ENCODE data around the gene CCDC178. TPM values are rescaled to one million over a fixed set of nuclear protein-coding genes. Genes with fewer than 3 reads are reported as not detected.

CCDC178 gene
- total RNA-seq, 2 experiments from 2014 or later, result not detected

DNA sequence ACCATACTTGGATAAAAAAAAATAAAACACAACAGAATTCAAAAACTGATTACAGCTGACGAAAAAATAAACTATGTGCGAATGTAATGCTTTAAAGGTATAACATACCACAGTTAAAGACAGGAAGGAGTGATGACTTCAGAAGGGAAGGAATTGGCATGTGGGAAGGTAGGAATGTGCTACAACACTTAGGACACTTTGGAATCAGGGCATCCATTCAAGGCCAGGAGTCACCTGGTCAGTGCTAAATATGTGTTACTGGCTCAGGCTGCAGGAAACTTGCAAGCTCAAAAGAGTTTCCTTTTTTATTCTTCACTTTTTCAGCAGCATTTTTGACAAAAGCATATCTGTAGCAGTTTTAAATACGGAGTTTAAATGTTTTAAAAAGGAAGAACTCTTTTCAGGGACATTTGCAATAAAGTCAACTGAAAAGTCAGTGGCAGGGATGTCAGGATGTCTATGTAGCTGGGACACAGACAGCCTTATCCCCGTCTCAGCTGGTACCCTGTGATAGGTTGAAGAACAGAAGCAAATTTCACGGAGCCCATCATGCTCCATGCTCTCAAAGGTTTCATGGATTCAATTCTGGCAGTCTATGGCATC, 529.7 kb downstream of the CCDC178 start:
- Mint-ChIP-seq H3K27ac (no peak overlapping the region), H3K36me3 (no peaks in the 10 kb centered on the region), H3K4me1 (ENCODE audit: low read depth) (no peaks in the 10 kb centered on the region), H3K27me3 (no peaks in the 10 kb centered on the region), H3K9me3 (peaks cover 5% of the 10 kb centered on the region), H3K4me3 (no peak overlapping the region)
- ChIA-PET POLR2A (no interaction called here), CTCF (no interaction called here)
- intact Hi-C loops (cut with micrococcal nuclease), result no loop called here
- no peak for DNase-seq

DNA sequence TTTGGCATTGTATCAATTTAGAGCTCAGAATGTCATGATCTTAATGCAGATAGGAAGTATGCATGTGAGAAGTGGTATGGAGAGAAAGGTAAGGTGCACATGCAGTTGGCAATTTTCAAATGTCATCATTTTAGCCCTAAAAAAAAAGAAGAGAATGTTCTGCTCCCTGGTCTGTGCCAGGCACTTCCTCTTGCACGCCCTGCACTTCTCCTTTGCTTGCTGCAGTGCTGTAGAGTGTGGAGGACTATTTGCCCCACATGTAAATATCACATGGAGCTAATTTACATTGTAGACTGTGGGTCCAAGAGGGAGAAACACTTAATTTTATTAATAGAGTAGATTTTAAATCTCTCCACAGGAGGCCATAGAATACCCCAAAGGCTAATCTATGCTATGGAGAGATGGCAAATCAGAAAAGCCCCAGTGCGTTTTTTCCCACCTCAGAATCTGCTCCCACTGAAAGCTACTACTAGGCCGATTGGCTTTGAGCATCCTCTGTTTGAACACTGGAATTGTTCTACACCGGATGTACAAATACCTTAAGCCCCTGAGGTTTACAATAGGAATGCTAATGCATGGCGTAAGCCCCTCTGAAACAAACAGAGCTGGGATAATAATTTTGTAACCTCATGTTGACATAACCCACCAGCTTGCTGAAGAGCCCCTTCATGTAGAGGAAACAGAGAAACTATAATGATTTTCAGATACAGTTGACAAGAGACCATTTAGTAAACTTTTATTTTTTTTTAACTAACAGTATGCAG, 530.5 kb downstream of the CCDC178 start:
- CTCF ChIA-PET, result no interaction called here
- Mint-ChIP-seq H3K4me3 (no peak overlapping the region), H3K27ac (no peak overlapping the region), H3K4me1 (ENCODE audit: low read depth) (no peaks in the 10 kb centered on the region), H3K27me3 (no peaks in the 10 kb centered on the region), H3K36me3 (no peaks in the 10 kb centered on the region), H3K9me3 (peaks cover 5% of the 10 kb centered on the region)
- POLR2A ChIA-PET, result no interaction called here
- intact Hi-C loops (cut with micrococcal nuclease), result no loop called here
- no peak for DNase-seq

DNA sequence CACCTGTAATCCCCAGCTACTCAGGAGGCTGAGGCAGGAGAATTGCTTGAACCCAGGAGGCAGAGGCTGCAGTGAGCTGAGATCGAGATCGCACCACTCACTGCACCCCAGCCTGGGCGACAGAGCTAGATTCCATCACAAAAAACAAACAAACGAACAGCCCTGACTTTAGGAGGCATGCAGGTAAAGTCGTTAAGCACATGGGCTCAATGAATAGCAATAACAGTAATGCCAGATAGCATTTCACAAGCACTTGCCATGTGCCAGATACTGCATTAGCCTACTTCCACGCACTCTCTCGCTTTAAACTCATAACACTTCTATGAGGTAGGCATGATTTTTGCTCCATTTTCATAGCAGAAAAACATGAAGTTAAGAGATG, 532.1 kb downstream of the CCDC178 start:
- H3K9me3 Mint-ChIP-seq, result peaks cover 5% of the 10 kb centered on the region

DNA sequence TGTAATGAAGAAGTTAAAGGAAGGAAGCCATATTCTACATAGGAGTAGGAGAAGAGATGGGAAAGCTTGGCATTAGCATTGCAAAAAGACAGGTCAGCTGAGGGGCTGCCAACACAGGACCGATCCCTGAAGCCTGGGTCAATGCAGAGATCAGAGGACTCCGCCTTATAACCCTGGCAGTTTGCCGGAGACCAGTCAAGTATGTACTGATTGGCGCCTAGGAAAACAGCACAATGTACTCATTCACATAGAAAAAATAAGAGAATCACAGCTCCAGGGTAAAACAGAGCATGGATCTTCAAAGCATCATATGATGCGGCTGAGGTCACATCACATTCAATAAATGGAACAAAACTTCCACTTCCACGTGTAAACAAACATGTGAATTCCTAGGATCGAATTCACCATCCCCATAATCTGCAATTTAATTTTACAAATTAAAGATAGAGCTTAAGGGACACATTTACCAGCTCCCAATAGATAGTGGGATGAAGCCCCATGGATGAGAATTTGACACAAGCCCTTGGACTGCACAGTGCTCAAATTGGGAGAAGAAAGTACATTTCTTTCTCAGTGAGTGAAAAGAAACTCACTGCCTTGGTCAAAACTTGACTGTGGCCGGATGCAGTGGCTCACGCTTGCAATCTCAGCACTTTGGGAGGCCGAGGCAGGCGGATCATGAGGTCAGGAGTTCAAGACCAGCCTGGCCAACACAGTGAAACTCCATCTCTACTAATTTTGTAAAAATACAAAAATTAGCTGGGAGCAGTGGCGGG, 532.7 kb downstream of the CCDC178 start:
- H3K27ac Mint-ChIP-seq, result no peak overlapping the region
- no peaks in the 10 kb centered on the region for H3K27me3 Mint-ChIP-seq
- ChIA-PET CTCF (no interaction called here), POLR2A (no interaction called here)
- H3K9me3 Mint-ChIP-seq, result peaks cover 5% of the 10 kb centered on the region
- no peak overlapping the region for H3K4me3 Mint-ChIP-seq
- intact Hi-C loops (cut with micrococcal nuclease), result no loop called here
- H3K36me3 Mint-ChIP-seq, result no peaks in the 10 kb centered on the region
- DNase-seq, result no peak
- H3K4me1 Mint-ChIP-seq (ENCODE audit: low read depth), result no peaks in the 10 kb centered on the region

More for the DNA sequence above, 532.1 kb downstream of the CCDC178 start:
- ChIA-PET POLR2A (no interaction called here), CTCF (no interaction called here)
- Mint-ChIP-seq H3K4me1 (ENCODE audit: low read depth) (no peaks in the 10 kb centered on the region), H3K27ac (no peak overlapping the region), H3K4me3 (no peak overlapping the region), H3K27me3 (no peaks in the 10 kb centered on the region), H3K36me3 (no peaks in the 10 kb centered on the region)
- no peak for DNase-seq
- intact Hi-C loops (cut with micrococcal nuclease), result no loop called here

DNA sequence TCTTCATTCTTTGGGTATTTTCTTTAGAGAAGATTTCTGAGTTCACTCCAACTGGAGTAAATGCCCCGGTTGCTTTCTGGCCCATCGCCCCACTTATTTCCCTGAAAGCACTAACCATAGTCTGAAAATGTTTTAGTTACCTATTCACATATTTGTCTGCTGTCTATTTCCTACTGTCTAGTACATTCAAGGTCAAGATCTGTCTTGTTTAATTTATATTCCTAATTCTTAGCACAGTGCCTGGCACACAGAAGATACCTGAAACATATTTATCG, 533.3 kb downstream of the CCDC178 start:
- Mint-ChIP-seq H3K36me3 (no peaks in the 10 kb centered on the region), H3K27ac (no peak overlapping the region), H3K9me3 (peaks cover 5% of the 10 kb centered on the region), H3K4me3 (no peak overlapping the region), H3K27me3 (no peaks in the 10 kb centered on the region), H3K4me1 (ENCODE audit: low read depth) (no peaks in the 10 kb centered on the region)
- intact Hi-C loops (cut with micrococcal nuclease), result no loop called here
- ChIA-PET POLR2A (no interaction called here), CTCF (no interaction called here)
- no peak for DNase-seq

DNA sequence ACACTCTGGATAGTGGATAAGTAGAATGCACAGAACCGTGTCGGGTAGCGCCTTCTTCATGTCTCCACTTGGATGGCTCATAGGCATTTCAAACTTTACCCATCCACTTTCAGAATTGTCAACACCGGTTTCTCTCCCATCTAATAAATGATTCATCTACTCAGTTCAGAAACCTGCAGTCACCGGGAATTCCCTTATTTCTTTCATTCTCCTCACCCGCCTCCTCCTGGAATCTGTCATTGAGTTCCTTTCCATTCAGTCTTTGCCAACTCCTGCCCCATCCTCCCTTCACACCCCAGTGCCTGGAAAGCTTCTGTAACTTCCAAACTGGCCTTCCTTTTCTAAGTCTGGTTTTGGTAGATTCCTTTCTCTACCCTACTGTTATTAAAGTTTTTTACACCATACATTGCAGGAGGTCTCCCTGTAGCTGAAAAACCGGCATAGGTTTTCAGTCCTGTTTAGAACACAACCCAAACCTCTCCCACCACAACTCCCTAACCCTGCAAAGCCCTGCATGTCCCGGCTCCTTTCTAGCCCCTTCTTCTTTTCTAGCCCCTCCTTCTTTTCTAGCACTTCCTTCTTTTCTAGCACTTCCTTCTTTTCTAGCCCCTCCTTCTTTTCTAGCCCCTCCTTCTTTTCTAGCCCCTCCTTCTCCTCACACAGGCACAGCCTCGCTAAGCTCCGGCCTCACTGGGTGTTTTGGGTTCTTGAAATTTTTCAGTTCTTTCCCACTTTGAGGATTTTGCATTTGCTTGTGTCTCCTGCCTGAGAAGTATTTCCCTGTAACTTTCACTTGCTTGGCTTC, 533.8 kb downstream of the CCDC178 start:
- H3K4me1 Mint-ChIP-seq (ENCODE audit: low read depth), result no peaks in the 10 kb centered on the region
- intact Hi-C loops (cut with micrococcal nuclease), result no loop called here
- H3K4me3 Mint-ChIP-seq, result no peak overlapping the region
- H3K9me3 Mint-ChIP-seq, result peaks cover 5% of the 10 kb centered on the region
- H3K27ac Mint-ChIP-seq, result no peak overlapping the region
- no peaks in the 10 kb centered on the region for H3K36me3 Mint-ChIP-seq
- CTCF ChIA-PET, result no interaction called here
- POLR2A ChIA-PET, result no interaction called here
- no peaks in the 10 kb centered on the region for H3K27me3 Mint-ChIP-seq
- no peak for DNase-seq

DNA sequence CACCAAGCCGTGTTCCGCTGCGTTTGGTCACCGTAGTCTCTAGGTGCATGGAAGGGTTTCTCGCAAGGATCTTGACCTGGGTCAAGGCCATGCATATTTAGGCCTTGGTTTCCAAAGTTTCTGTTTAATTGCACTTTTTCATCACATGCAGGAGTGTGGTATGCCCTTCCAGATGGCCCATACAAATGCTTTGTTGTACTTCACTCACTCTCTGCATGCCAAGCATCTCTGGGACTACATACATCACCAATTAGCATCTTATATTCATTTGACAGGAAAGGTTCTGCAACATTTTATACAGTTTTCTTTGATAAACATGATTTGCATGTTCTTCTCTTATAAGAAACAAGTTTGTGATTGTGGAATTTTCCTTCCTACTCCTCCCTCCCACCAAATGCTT, 534.9 kb downstream of the CCDC178 start:
- intact Hi-C loops (cut with micrococcal nuclease), result no loop called here
- no peaks in the 10 kb centered on the region for H3K36me3 Mint-ChIP-seq

DNA sequence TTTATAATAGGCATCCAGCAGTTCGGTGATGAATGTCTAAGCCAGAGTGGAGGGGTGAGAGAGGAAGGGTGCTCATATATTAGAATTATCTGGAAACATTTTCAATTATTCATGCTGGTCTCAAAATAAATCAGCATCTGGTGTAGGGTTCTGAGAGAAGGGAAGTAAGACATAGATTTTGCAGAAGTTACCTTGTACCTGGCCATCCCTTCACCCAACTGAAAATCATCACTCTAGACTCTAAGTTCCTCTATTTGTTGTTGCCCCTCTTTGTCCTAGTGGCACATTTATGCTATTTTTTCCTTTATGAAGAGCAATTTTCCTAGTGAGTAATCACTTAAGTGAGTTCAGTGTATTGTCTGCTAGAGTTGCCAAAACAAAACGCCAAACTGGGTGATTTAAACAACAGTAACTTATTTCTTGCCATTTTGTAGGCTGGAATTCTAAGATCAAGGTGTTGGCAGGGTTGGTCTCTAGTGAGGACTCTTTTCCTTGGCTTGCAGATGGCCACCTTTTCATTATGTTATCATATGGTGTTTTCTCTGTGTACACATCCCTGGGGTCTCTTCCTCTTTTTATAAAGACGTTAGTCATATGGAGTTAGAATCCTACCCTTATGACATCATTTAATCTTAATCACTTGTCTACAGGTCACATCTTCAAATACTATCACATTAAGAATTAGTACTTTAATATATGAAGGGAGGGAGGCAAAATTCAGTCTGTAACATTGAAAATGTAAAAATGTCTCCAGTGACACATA, 537.8 kb downstream of the CCDC178 start:
- no peak for DNase-seq
- no peaks in the 10 kb centered on the region for H3K36me3 Mint-ChIP-seq
- H3K4me3 Mint-ChIP-seq, result no peak overlapping the region
- H3K27ac Mint-ChIP-seq, result no peak overlapping the region
- no peaks in the 10 kb centered on the region for H3K27me3 Mint-ChIP-seq
- ChIA-PET CTCF (no interaction called here), POLR2A (no interaction called here)
- peaks cover 5% of the 10 kb centered on the region for H3K9me3 Mint-ChIP-seq
- intact Hi-C loops (cut with micrococcal nuclease), result no loop called here
- no peaks in the 10 kb centered on the region for H3K4me1 Mint-ChIP-seq (ENCODE audit: low read depth)

More for the DNA sequence above, 534.9 kb downstream of the CCDC178 start:
- Mint-ChIP-seq H3K9me3 (peaks cover 5% of the 10 kb centered on the region), H3K27me3 (no peaks in the 10 kb centered on the region), H3K4me1 (ENCODE audit: low read depth) (no peaks in the 10 kb centered on the region), H3K4me3 (no peak overlapping the region), H3K27ac (no peak overlapping the region)
- CTCF ChIA-PET, result no interaction called here
- POLR2A ChIA-PET, result no interaction called here
- DNase-seq, result no peak

DNA sequence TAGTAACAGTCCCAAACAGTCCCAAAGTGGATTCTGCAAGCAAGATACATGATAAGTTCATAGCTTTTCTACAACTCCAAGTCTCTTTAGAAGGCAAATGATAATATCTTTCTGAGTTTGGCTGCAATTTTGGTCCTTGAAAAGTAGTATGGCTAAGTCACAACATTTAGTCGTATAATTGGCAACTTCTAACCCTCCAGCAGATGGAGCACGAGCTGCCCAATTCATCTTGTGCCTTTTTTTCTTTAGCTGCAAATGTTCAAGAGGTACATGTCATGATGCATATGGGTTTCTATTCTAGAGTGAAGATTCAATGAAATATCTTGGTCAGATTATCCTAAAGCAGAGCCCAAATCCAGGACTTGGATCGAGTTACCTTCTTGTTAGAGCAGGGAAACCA, 540.7 kb downstream of the CCDC178 start:
- peaks cover 9% of the 10 kb centered on the region for H3K9me3 Mint-ChIP-seq
- H3K4me3 Mint-ChIP-seq, result no peak overlapping the region
- no peak for DNase-seq
- intact Hi-C loops (cut with micrococcal nuclease), result loop anchor here (5.0 kb wide), 1 partner anchor 53 kb away; no protein-coding TSS in a partner anchor
- H3K36me3 Mint-ChIP-seq, result no peaks in the 10 kb centered on the region
- H3K27me3 Mint-ChIP-seq, result no peaks in the 10 kb centered on the region
- ChIA-PET CTCF (no interaction called here), POLR2A (no interaction called here)
- no peaks in the 10 kb centered on the region for H3K4me1 Mint-ChIP-seq (ENCODE audit: low read depth)
- H3K27ac Mint-ChIP-seq, result no peak overlapping the region

DNA sequence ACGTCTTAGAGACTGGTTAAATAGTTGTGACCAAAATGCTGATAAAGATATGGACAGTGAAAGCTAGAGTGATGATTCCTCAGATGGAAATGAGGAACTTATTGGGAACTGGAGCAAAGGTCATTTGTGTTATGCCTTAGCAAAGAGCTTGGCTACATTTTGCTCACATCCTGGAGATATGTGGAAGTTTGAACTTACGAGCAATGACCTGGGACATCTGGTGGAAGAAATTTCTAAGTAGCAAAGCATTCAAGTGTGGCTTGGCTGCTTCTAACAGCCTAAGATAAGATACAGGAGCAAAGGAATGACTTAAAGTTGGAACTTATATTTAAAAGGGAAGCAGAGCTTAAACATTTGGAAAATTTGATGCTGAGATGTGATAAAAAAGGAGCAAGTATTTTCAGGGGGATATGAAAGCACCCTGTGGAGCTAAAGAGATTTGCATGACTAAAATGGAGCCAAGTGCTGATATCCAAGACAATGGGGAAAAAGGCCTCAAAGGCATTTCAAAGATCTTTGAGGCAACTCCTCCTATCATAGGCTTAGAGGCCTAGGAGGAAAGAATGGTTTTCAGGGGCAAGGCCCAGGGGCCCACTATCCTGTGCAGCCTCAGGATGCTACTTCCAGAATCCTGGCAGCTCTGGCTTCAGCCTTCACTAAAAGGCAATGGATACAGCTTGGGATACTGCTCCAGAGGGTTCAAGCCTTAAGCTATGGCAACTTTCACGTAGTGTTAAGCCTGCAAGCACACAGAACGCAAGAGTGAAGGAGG, 543.6 kb downstream of the CCDC178 start:
- Mint-ChIP-seq H3K27me3 (no peaks in the 10 kb centered on the region), H3K4me1 (ENCODE audit: low read depth) (no peaks in the 10 kb centered on the region), H3K9me3 (peaks cover 9% of the 10 kb centered on the region), H3K36me3 (no peaks in the 10 kb centered on the region), H3K4me3 (no peak overlapping the region), H3K27ac (no peak overlapping the region)
- POLR2A ChIA-PET, result no interaction called here
- intact Hi-C loops (cut with micrococcal nuclease), result loop anchor here (5.0 kb wide), 1 partner anchor 50 kb away; no protein-coding TSS in a partner anchor
- no peak for DNase-seq
- CTCF ChIA-PET, result no interaction called here

DNA sequence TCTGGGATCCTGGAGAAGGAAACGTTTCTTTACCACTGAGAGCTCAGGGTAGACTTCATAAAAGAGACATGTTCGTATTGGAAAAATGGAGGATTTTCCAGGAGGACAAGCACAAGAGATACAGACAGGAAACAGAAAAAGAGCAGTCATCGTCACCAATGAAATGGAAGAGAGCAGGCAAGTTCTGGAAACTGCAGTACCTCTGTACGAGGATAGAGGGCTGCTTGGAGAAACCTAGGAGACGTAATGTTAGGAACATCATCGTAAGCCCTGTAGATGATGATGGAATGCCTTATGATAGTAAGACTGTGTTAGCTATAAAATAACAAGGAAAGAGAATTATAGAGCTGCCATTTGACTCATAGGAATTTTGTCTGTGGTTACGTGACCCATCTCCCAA, 546.6 kb downstream of the CCDC178 start:
- POLR2A ChIA-PET, result no interaction called here
- no peak for DNase-seq
- Mint-ChIP-seq H3K27ac (no peak overlapping the region), H3K27me3 (no peaks in the 10 kb centered on the region), H3K4me1 (ENCODE audit: low read depth) (no peaks in the 10 kb centered on the region), H3K9me3 (peaks cover 13% of the 10 kb centered on the region), H3K36me3 (no peaks in the 10 kb centered on the region), H3K4me3 (no peak overlapping the region)
- intact Hi-C loops (cut with micrococcal nuclease), result no loop called here
- CTCF ChIA-PET, result no interaction called here
